ENCODE results near the gene TMEM259. TPM values are rescaled to one million over a fixed set of nuclear protein-coding genes. Genes with fewer than 3 reads are reported as not detected.
A peak's percentile ranks its signal among the peaks of the same experiment; 100 is the strongest.

Gene TMEM259
- 100 to 1,000 TPM in 3 of 4 donors, 10 to 100 TPM in 1; 98.5 to 150 (median 124) TPM for total RNA-seq

DNA sequence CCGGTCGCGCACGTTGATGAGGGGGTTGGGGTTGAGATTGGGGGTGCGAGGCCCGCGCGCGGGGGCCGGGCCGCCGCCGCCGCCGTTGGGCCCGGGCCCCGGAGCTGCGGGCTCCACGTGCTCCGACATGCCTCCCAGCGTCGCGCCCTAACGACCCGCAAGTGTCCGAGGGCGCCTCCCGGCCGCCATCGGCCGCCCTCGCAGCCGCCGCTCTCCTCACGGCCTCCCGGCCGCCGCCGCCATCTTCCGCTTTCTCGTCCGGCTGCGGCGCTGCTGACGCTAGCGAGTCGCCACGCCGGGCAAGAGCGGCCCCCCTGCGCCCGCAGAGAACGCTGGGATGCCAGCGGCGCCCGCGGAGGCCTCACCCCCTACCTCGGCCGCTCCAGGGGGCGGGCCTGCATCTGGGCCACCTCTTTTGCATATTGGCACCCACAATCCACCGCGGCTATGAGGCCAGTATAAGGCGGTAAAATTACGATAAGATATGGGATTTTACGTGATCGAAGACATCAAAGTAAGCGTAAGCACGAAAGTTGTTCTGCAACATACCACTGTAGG lies at the start of gene TMEM259:
Gene TMEM259, minus strand, starts transcription at position 256 of the 558 bp plus-strand sequence. Its CDS starts 127 bp downstream, at position 129.
- Histone ChIP-seq H3K4me3 (peak within 1 kb of the TSS; percentile 86 to 99 (median 90)), H3K27ac (peak within 1 kb of the TSS; percentile 89 to 94 (median 91)), H3K4me1 (peaks cover 40 to 48% of the 10 kb centered on the region in 2 donors), H3K36me3 (no peaks in the 10 kb centered on the region), H3K9me3 (no peaks in the 10 kb centered on the region), H3K27me3 (peaks cover 3 to 9% (median 8%) of the 10 kb centered on the region in 3 donors)
- in situ Hi-C loops (cut with MboI; ENCODE audit: low sequenced_read_pairs in 4 of 4): no loop called here
- intact Hi-C loops (cut with DNase I; ENCODE audit: low total_unique reads): loop anchor here (1.0 to 5.0 kb wide), 3 partner anchors 20 to 81 kb away; partner anchors contain the start of genes GPX4 and WDR18
- peak; percentile 77 to 85 for TF ChIP-seq POLR2A (IDR thresholded peaks at IDR 0.05)
- TF ChIP-seq, protein P1, sequence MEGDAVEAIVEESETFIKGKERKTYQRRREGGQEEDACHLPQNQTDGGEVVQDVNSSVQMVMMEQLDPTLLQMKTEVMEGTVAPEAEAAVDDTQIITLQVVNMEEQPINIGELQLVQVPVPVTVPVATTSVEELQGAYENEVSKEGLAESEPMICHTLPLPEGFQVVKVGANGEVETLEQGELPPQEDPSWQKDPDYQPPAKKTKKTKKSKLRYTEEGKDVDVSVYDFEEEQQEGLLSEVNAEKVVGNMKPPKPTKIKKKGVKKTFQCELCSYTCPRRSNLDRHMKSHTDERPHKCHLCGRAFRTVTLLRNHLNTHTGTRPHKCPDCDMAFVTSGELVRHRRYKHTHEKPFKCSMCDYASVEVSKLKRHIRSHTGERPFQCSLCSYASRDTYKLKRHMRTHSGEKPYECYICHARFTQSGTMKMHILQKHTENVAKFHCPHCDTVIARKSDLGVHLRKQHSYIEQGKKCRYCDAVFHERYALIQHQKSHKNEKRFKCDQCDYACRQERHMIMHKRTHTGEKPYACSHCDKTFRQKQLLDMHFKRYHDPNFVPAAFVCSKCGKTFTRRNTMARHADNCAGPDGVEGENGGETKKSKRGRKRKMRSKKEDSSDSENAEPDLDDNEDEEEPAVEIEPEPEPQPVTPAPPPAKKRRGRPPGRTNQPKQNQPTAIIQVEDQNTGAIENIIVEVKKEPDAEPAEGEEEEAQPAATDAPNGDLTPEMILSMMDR (IDR thresholded peaks at IDR 0.05 in 4 of 5, conservative IDR thresholded peaks at IDR 0.05 in 1 of 5): peak in 1 of 5 experiments; percentile 27
- ATAC-seq (peak; percentile 79 to 85), DNase-seq (peak; percentile 97 to 98)

DNA sequence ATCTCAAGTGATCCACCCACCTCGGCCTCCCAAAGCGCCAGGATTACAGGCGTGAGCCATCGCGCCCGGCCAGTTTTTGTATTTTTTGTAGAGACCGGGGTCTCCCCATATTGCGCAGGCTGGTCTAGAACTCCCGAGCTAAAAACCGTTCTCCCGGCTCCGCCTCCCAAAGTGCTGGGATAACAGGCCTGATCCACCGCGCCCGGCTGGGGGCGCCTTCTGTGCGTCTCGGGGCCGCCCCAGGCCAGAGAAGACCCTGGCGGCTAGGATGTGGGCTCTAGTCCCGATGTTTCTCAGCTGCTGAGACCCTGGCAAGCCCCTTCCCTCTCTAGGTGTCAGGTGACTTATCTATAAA lies 49.6 kb upstream of the TMEM259 start:
- ATAC-seq: no peak

DNA sequence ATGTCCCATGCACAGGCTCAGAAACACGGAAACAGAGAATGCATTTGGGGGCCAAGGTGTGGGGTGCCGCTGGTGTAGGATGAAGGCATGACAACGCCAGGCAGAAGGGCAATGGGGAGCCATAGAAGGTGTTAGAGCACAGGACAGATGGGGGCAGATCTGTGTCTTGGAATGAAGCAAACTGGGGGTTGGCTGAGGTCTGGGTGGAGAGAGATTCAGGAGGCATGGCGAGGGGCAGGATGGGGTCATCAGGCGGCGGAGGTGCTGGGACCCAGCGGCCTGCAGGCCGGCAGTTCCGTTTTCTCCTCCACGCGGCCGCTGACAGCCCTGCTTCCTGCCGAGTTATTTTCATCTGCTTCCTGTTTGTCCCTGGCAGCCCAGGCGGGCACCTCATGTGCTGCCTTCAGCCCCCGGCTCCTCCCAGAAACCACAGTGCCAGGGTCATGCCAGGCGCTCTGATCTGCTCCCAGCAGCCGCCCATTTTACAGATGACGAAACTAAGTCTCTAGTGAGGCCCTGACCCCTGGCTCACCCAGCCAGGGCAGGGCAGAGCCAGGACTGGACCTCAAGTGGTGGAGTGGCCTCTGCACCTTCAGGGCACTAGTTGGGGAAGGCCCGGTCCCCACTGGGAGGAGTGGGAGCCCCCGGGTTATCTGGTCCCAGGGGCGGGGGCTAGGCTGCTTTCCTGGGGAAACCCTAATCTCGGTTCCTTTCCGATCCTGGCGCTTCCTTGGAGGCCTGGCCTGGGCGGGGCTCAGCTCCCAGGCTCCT lies 48.3 kb upstream of the TMEM259 start:
- Histone ChIP-seq H3K27me3 (peaks cover 57 to 76% (median 71%) of the 10 kb centered on the region in 3 donors), H3K36me3 (no peaks in the 10 kb centered on the region), H3K4me3 (peak overlapping the region in 1 of 4 donors; percentile 34), H3K9me3 (no peaks in the 10 kb centered on the region), H3K27ac (no peak overlapping the region), H3K4me1 (peaks cover 4 to 18% of the 10 kb centered on the region in 2 donors)
- intact Hi-C loops (cut with DNase I; ENCODE audit: low total_unique reads) (no loop called here), in situ Hi-C loops (cut with MboI; ENCODE audit: low sequenced_read_pairs in 4 of 4) (no loop called here)
- DNase-seq (peak; percentile 27 to 60), ATAC-seq (no peak)
- no peak for TF ChIP-seq POLR2A (IDR thresholded peaks at IDR 0.05)
- TF ChIP-seq, protein P1 (IDR thresholded peaks at IDR 0.05 in 4 of 5, conservative IDR thresholded peaks at IDR 0.05 in 1 of 5): no peak

More for the DNA sequence above, 49.6 kb upstream of the TMEM259 start:
- TF ChIP-seq, protein P1 (IDR thresholded peaks at IDR 0.05 in 4 of 5, conservative IDR thresholded peaks at IDR 0.05 in 1 of 5): no peak
- no peak for TF ChIP-seq POLR2A (IDR thresholded peaks at IDR 0.05)
- H3K4me3 ChIP-seq: no peak overlapping the region
- H3K36me3 ChIP-seq: no peaks in the 10 kb centered on the region
- peaks cover 0 to 13% of the 10 kb centered on the region in 2 donors for H3K4me1 ChIP-seq
- no peaks in the 10 kb centered on the region for H3K9me3 ChIP-seq
- intact Hi-C loops (cut with DNase I; ENCODE audit: low total_unique reads) (no loop called here), in situ Hi-C loops (cut with MboI; ENCODE audit: low sequenced_read_pairs in 4 of 4) (no loop called here)
- no peak overlapping the region for H3K27ac ChIP-seq
- H3K27me3 ChIP-seq: peaks cover 57 to 69% (median 69%) of the 10 kb centered on the region in 3 donors
- DNase-seq: no peak

DNA sequence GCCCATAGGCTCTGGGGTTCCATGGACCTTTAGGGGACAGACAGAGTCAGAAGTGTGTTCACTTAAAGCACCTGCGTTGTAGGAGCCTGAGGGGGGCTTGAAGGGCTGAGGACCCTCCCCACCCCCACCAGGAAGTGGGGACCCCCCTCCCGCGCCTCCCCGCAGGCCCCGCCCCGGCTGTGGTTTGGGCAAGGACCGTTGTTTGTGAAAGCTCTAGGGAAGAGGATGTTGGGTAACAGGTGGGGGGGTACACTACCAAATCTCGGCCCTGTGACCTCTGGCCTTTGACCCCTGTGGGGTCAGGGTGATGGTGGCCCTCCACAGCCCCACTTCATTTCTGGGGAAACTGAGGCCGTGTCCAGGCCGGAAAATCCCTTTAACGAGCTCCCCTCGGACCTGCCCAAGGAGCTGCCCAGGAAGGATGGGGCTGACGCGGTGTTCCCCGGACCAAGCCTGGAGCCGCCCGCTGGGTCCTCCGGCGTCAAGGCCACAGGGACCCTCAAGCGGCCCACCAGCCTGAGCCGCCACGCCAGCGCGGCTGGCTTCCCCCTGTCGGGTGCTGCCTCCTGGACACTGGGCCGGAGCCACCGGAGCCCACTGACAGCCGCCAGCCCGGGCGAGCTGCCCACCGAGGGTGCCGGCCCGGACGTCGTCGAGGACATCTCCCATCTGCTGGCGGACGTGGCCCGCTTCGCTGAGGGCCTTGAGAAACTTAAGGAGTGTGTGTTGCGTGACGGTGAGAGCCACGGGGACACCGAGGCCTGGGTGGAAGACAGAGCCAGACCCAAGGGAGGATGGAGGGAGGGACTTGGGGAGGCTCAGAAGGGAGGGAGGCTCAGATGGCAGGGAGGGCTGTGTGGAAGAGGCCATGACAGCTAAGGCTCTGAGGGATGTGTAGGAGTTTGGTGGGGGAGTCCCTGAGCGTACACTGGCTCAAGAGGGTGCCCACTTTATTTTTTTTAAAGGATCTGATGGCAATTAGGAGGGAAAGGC lies 47.4 kb upstream of the TMEM259 start:
- peaks cover 4 to 18% of the 10 kb centered on the region in 2 donors for H3K4me1 ChIP-seq

More for the DNA sequence above, 47.4 kb upstream of the TMEM259 start:
- Histone ChIP-seq H3K4me3 (peak overlapping the region in 2 of 4 donors; percentile 34), H3K27ac (no peak overlapping the region), H3K27me3 (peaks cover 57 to 84% (median 71%) of the 10 kb centered on the region in 3 donors), H3K9me3 (no peaks in the 10 kb centered on the region), H3K36me3 (no peaks in the 10 kb centered on the region)
- DNase-seq (no peak), ATAC-seq (no peak)
- intact Hi-C loops (cut with DNase I; ENCODE audit: low total_unique reads) (no loop called here), in situ Hi-C loops (cut with MboI; ENCODE audit: low sequenced_read_pairs in 4 of 4) (no loop called here)
- TF ChIP-seq POLR2A (IDR thresholded peaks at IDR 0.05): no peak

Data from gastrocnemius medialis (tissue), 4 donors.